Mucosa of rectum (tissue), 2 donors: ENCODE data around the gene RCC2.

Experiments used
- H3K27ac ChIP-seq, 2 donors: one replicate each; pipeline ENCODE4 v1.7.0; 2013; ENCODE audit warnings: inconsistent platforms in 2 of 2, low read depth in 2 of 2, low read length in 2 of 2
- H3K27me3 ChIP-seq, 2 donors: one replicate each; pipeline ENCODE4 v1.7.0; 2013; ENCODE audit warnings: low read length in 2 of 2; ENCODE audit not compliant: control insufficient read depth in 2 of 2, insufficient read depth in 2 of 2
- H3K36me3 ChIP-seq, 2 donors: one replicate each; pipeline ENCODE4 v1.7.0; 2013; ENCODE audit warnings: low read length in 2 of 2; ENCODE audit not compliant: control insufficient read depth in 2 of 2, insufficient read depth in 2 of 2
- H3K4me1 ChIP-seq, 2 donors: one replicate each; pipeline ENCODE4 v1.7.0; 2013; ENCODE audit warnings: low read length in 2 of 2, mild to moderate bottlenecking in 1 of 2; ENCODE audit not compliant: control insufficient read depth in 2 of 2, insufficient read depth in 2 of 2
- H3K4me3 ChIP-seq, 2 donors: one replicate each; pipeline ENCODE4 v1.7.0; 2013; ENCODE audit warnings: low read length in 2 of 2
- H3K9ac ChIP-seq, 2 donors: one replicate each; pipeline ENCODE4 v1.7.0; 2013; ENCODE audit warnings: low read length in 2 of 2, low read depth in 1 of 2, mild to moderate bottlenecking in 1 of 2
- H3K9me3 ChIP-seq, 2 donors: one replicate each; pipeline ENCODE4 v1.7.0; 2013; ENCODE audit warnings: low read length in 2 of 2; ENCODE audit not compliant: control insufficient read depth in 2 of 2
- donor health status: healthy.
- donor health status: Normal muscosa, but diverticular disease.

RCC2 gene

GRCh38 chr1:17381161-17381560, 58.3 kb downstream of the RCC2 start:
- Histone ChIP-seq H3K27ac (no peak overlapping the region), H3K4me1 (no peaks in the 10 kb centered on the region), H3K9me3 (no peaks in the 10 kb centered on the region), H3K9ac (no peak overlapping the region), H3K27me3 (peaks cover 9 to 11% of the 10 kb centered on the region in 2 donors), H3K4me3 (no peak overlapping the region), H3K36me3 (no peaks in the 10 kb centered on the region)

- H3K9me3 ChIP-seq = no peaks in the 10 kb centered on the region
- H3K27ac ChIP-seq = no peak overlapping the region
- H3K9ac ChIP-seq = no peak overlapping the region
- H3K27me3 ChIP-seq = peaks cover 9 to 11% of the 10 kb centered on the region in 2 donors
- H3K36me3 ChIP-seq = no peaks in the 10 kb centered on the region
- no peak overlapping the region for H3K4me3 ChIP-seq
- no peaks in the 10 kb centered on the region for H3K4me1 ChIP-seq
Measured at GRCh38 chr1:17377325-17377953, 62.0 kb downstream of the RCC2 start.

GRCh38 chr1:17375651-17376050, 63.8 kb downstream of the RCC2 start:
- Histone ChIP-seq H3K4me3 (no peak overlapping the region), H3K27ac (no peak overlapping the region), H3K4me1 (no peaks in the 10 kb centered on the region), H3K9ac (no peak overlapping the region), H3K27me3 (peaks cover 8 to 9% of the 10 kb centered on the region in 2 donors), H3K36me3 (no peaks in the 10 kb centered on the region), H3K9me3 (no peaks in the 10 kb centered on the region)

GRCh38 chr1:17372955-17373354, 66.5 kb downstream of the RCC2 start:
- Histone ChIP-seq H3K4me3 (no peak overlapping the region), H3K36me3 (no peaks in the 10 kb centered on the region), H3K27ac (no peak overlapping the region), H3K9me3 (no peaks in the 10 kb centered on the region), H3K9ac (no peak overlapping the region), H3K27me3 (peaks cover 3 to 4% of the 10 kb centered on the region in 2 donors), H3K4me1 (no peaks in the 10 kb centered on the region)

GRCh38 chr1:17371896-17372295, 67.6 kb downstream of the RCC2 start, which contains the start of gene PADI6:
Gene PADI6, plus strand, starts transcription at chr1:17372196. Its CDS starts 50 bp downstream, at chr1:17372246.
- Histone ChIP-seq H3K9me3 (no peaks in the 10 kb centered on the region), H3K4me3 (no peak within 1 kb of the TSS), H3K27ac (no peak within 1 kb of the TSS), H3K4me1 (no peaks in the 10 kb centered on the region), H3K9ac (no peak within 1 kb of the TSS), H3K27me3 (peaks cover 0 to 3% of the 10 kb centered on the region in 2 donors), H3K36me3 (no peaks in the 10 kb centered on the region)

GRCh38 chr1:17370618-17371017, 68.9 kb downstream of the RCC2 start:
- H3K27me3 ChIP-seq = peaks cover 0 to 4% of the 10 kb centered on the region in 2 donors

GRCh38 chr1:17369466-17369865, 70.0 kb downstream of the RCC2 start:
- H3K36me3 ChIP-seq = no peaks in the 10 kb centered on the region
- no peak overlapping the region for H3K27ac ChIP-seq
- H3K4me3 ChIP-seq = no peak overlapping the region
- peaks cover 0 to 4% of the 10 kb centered on the region in 2 donors for H3K27me3 ChIP-seq
- no peaks in the 10 kb centered on the region for H3K9me3 ChIP-seq
- H3K4me1 ChIP-seq = no peaks in the 10 kb centered on the region
- H3K9ac ChIP-seq = no peak overlapping the region

More at GRCh38 chr1:17370618-17371017, 68.9 kb downstream of the RCC2 start:
- Histone ChIP-seq H3K4me3 (no peak overlapping the region), H3K9me3 (no peaks in the 10 kb centered on the region), H3K36me3 (no peaks in the 10 kb centered on the region), H3K4me1 (no peaks in the 10 kb centered on the region), H3K27ac (no peak overlapping the region), H3K9ac (no peak overlapping the region)

GRCh38 chr1:17365293-17365692, 74.2 kb downstream of the RCC2 start:
- H3K27me3 ChIP-seq = peaks cover 0 to 4% of the 10 kb centered on the region in 2 donors
- no peaks in the 10 kb centered on the region for H3K9me3 ChIP-seq
- H3K36me3 ChIP-seq = no peaks in the 10 kb centered on the region
- H3K9ac ChIP-seq = no peak overlapping the region
- H3K4me3 ChIP-seq = no peak overlapping the region
- no peaks in the 10 kb centered on the region for H3K4me1 ChIP-seq
- H3K27ac ChIP-seq = no peak overlapping the region

GRCh38 chr1:17363771-17364170, 75.7 kb downstream of the RCC2 start:
- Histone ChIP-seq H3K27ac (no peak overlapping the region), H3K4me1 (no peaks in the 10 kb centered on the region), H3K36me3 (no peaks in the 10 kb centered on the region), H3K9ac (no peak overlapping the region), H3K4me3 (no peak overlapping the region), H3K27me3 (peaks cover 3 to 4% of the 10 kb centered on the region in 2 donors), H3K9me3 (no peaks in the 10 kb centered on the region)

GRCh38 chr1:17363351-17363750, 76.1 kb downstream of the RCC2 start:
- no peak overlapping the region for H3K27ac ChIP-seq
- no peak overlapping the region for H3K9ac ChIP-seq
- no peaks in the 10 kb centered on the region for H3K9me3 ChIP-seq
- H3K4me3 ChIP-seq = no peak overlapping the region
- no peaks in the 10 kb centered on the region for H3K4me1 ChIP-seq
- H3K27me3 ChIP-seq = peaks cover 3 to 4% of the 10 kb centered on the region in 2 donors
- H3K36me3 ChIP-seq = no peaks in the 10 kb centered on the region
